Measurements from ENCODE around the gene ANXA4. TPM values are rescaled to one million over a fixed set of nuclear protein-coding genes. Genes with fewer than 3 reads are reported as not detected.
A peak's percentile ranks its signal among the peaks of the same experiment; 100 is the strongest.
"Not testable (repeated sequence)": the region's sequence is repeated elsewhere in the genome, so short reads cannot be mapped to it uniquely, and the experiment has no call there.

Gene ANXA4
- total RNA-seq, 1 donor from 2014 or later = 52.9 TPM

- peaks cover 40% of the 10 kb centered on the region for H3K36me3 Mint-ChIP-seq (ENCODE audit: low read depth)
- no peak overlapping the region for H3K4me3 Mint-ChIP-seq (ENCODE audit: low read depth)
- H3K27me3 Mint-ChIP-seq (ENCODE audit: low read depth) = no peaks in the 10 kb centered on the region
- H3K27ac Mint-ChIP-seq = peak overlapping the region; percentile 85
- H3K4me1 Mint-ChIP-seq (ENCODE audit: low read depth) = peaks cover 67% of the 10 kb centered on the region
- intact Hi-C loops (cut with micrococcal nuclease) = no loop called here
- no peak for DNase-seq (ENCODE audit: low spot score)
- no peaks in the 10 kb centered on the region for H3K9me3 Mint-ChIP-seq
These were observed 24.1 kb downstream of the ANXA4 start for GRCh38 chr2:69766014-69766413.

- peaks cover 77% of the 10 kb centered on the region for H3K4me1 Mint-ChIP-seq (ENCODE audit: low read depth)
- peaks cover 44% of the 10 kb centered on the region for H3K36me3 Mint-ChIP-seq (ENCODE audit: low read depth)
- no peaks in the 10 kb centered on the region for H3K9me3 Mint-ChIP-seq
- H3K4me3 Mint-ChIP-seq (ENCODE audit: low read depth) = no peak overlapping the region
- no peak overlapping the region for H3K27ac Mint-ChIP-seq
- no peak for DNase-seq (ENCODE audit: low spot score)
- intact Hi-C loops (cut with micrococcal nuclease) = no loop called here
- no peaks in the 10 kb centered on the region for H3K27me3 Mint-ChIP-seq (ENCODE audit: low read depth)
These were observed 25.1 kb downstream of the ANXA4 start for GRCh38 chr2:69767034-69767433.

GRCh38 chr2:69768235-69768634 is 26.3 kb downstream of the ANXA4 start:
- no peaks in the 10 kb centered on the region for H3K9me3 Mint-ChIP-seq
- H3K4me1 Mint-ChIP-seq (ENCODE audit: low read depth) = peaks cover 79% of the 10 kb centered on the region
- intact Hi-C loops (cut with micrococcal nuclease) = no loop called here

GRCh38 chr2:69768789-69769188 is 26.9 kb downstream of the ANXA4 start:
- Mint-ChIP-seq H3K9me3 (no peaks in the 10 kb centered on the region), H3K27ac (no peak overlapping the region), H3K4me3 (ENCODE audit: low read depth) (no peak overlapping the region), H3K36me3 (ENCODE audit: low read depth) (peaks cover 35% of the 10 kb centered on the region), H3K4me1 (ENCODE audit: low read depth) (peaks cover 82% of the 10 kb centered on the region), H3K27me3 (ENCODE audit: low read depth) (no peaks in the 10 kb centered on the region)
- no peak for DNase-seq (ENCODE audit: low spot score)
- intact Hi-C loops (cut with micrococcal nuclease) = no loop called here

More at GRCh38 chr2:69768235-69768634, 26.3 kb downstream of the ANXA4 start:
- Mint-ChIP-seq H3K4me3 (ENCODE audit: low read depth) (no peak overlapping the region), H3K36me3 (ENCODE audit: low read depth) (peaks cover 36% of the 10 kb centered on the region), H3K27ac (peak overlapping the region; percentile 34), H3K27me3 (ENCODE audit: low read depth) (no peaks in the 10 kb centered on the region)
- DNase-seq (ENCODE audit: low spot score) = no peak

- H3K36me3 Mint-ChIP-seq (ENCODE audit: low read depth) = peaks cover 31% of the 10 kb centered on the region
- peak overlapping the region; percentile 83 for H3K27ac Mint-ChIP-seq
- H3K27me3 Mint-ChIP-seq (ENCODE audit: low read depth) = no peaks in the 10 kb centered on the region
- peaks cover 80% of the 10 kb centered on the region for H3K4me1 Mint-ChIP-seq (ENCODE audit: low read depth)
- no peaks in the 10 kb centered on the region for H3K9me3 Mint-ChIP-seq
- no peak for DNase-seq (ENCODE audit: low spot score)
- H3K4me3 Mint-ChIP-seq (ENCODE audit: low read depth) = no peak overlapping the region
- intact Hi-C loops (cut with micrococcal nuclease) = no loop called here
These were observed 27.3 kb downstream of the ANXA4 start for GRCh38 chr2:69769272-69769671.

GRCh38 chr2:69770193-69770702 is 28.3 kb downstream of the ANXA4 start:
- peak overlapping the region; percentile 69 for H3K27ac Mint-ChIP-seq
- H3K4me3 Mint-ChIP-seq (ENCODE audit: low read depth) = peak overlapping the region; percentile 6
- DNase-seq (ENCODE audit: low spot score) = peak; percentile 33
- no peaks in the 10 kb centered on the region for H3K9me3 Mint-ChIP-seq
- H3K36me3 Mint-ChIP-seq (ENCODE audit: low read depth) = peaks cover 30% of the 10 kb centered on the region
- intact Hi-C loops (cut with micrococcal nuclease) = loop anchor here (5.0 to 10.0 kb wide), 3 partner anchors 263 to 715 kb away; no protein-coding TSS in a partner anchor
- peaks cover 80% of the 10 kb centered on the region for H3K4me1 Mint-ChIP-seq (ENCODE audit: low read depth)
- H3K27me3 Mint-ChIP-seq (ENCODE audit: low read depth) = no peaks in the 10 kb centered on the region

GRCh38 chr2:69770747-69771146 is 28.8 kb downstream of the ANXA4 start:
- Mint-ChIP-seq H3K4me3 (ENCODE audit: low read depth) (no peak overlapping the region), H3K4me1 (ENCODE audit: low read depth) (peaks cover 79% of the 10 kb centered on the region), H3K9me3 (no peaks in the 10 kb centered on the region), H3K36me3 (ENCODE audit: low read depth) (peaks cover 30% of the 10 kb centered on the region), H3K27me3 (ENCODE audit: low read depth) (no peaks in the 10 kb centered on the region), H3K27ac (no peak overlapping the region)
- no peak for DNase-seq (ENCODE audit: low spot score)
- intact Hi-C loops (cut with micrococcal nuclease) = loop anchor here (5.0 to 10.0 kb wide), 3 partner anchors 263 to 716 kb away; no protein-coding TSS in a partner anchor

GRCh38 chr2:69771461-69771860 is 29.5 kb downstream of the ANXA4 start:
- H3K9me3 Mint-ChIP-seq = peaks cover 4% of the 10 kb centered on the region
- peaks cover 73% of the 10 kb centered on the region for H3K4me1 Mint-ChIP-seq (ENCODE audit: low read depth)
- intact Hi-C loops (cut with micrococcal nuclease) = loop anchor here (5.0 to 10.0 kb wide), 3 partner anchors 264 to 717 kb away; no protein-coding TSS in a partner anchor
- no peaks in the 10 kb centered on the region for H3K27me3 Mint-ChIP-seq (ENCODE audit: low read depth)
- no peak overlapping the region for H3K4me3 Mint-ChIP-seq (ENCODE audit: low read depth)
- peaks cover 32% of the 10 kb centered on the region for H3K36me3 Mint-ChIP-seq (ENCODE audit: low read depth)
- H3K27ac Mint-ChIP-seq = no peak overlapping the region
- DNase-seq (ENCODE audit: low spot score) = no peak

GRCh38 chr2:69773206-69773605 is 31.3 kb downstream of the ANXA4 start:
- H3K4me3 Mint-ChIP-seq (ENCODE audit: low read depth) = no peak overlapping the region
- intact Hi-C loops (cut with micrococcal nuclease) = loop anchor here (5.0 to 10.0 kb wide), 3 partner anchors 266 to 718 kb away; no protein-coding TSS in a partner anchor
- peak overlapping the region; percentile 71 for H3K27ac Mint-ChIP-seq

GRCh38 chr2:69774258-69774983 is 32.5 kb downstream of the ANXA4 start:
- Mint-ChIP-seq H3K4me3 (ENCODE audit: low read depth) (peak overlapping the region; percentile 26), H3K36me3 (ENCODE audit: low read depth) (peaks cover 35% of the 10 kb centered on the region), H3K4me1 (ENCODE audit: low read depth) (peaks cover 51% of the 10 kb centered on the region), H3K27ac (peak overlapping the region; percentile 72)
- peak; percentile 20 for DNase-seq (ENCODE audit: low spot score)
- not testable (repeated sequence) for H3K9me3 Mint-ChIP-seq; H3K27me3 Mint-ChIP-seq (ENCODE audit: low read depth)
- intact Hi-C loops (cut with micrococcal nuclease) = loop anchor here (2.0 to 10.0 kb wide), 7 partner anchors 32 to 720 kb away; partner anchors contain the start of genes ANXA4 and GMCL1

More at GRCh38 chr2:69773206-69773605, 31.3 kb downstream of the ANXA4 start:
- peaks cover 9% of the 10 kb centered on the region for H3K9me3 Mint-ChIP-seq
- H3K4me1 Mint-ChIP-seq (ENCODE audit: low read depth) = peaks cover 59% of the 10 kb centered on the region
- DNase-seq (ENCODE audit: low spot score) = no peak
- no peaks in the 10 kb centered on the region for H3K27me3 Mint-ChIP-seq (ENCODE audit: low read depth)
- peaks cover 40% of the 10 kb centered on the region for H3K36me3 Mint-ChIP-seq (ENCODE audit: low read depth)

GRCh38 chr2:69774984-69775982 is 33.3 kb downstream of the ANXA4 start:
- H3K27ac Mint-ChIP-seq = peak overlapping the region; percentile 72
- peak overlapping the region; percentile 47 for H3K4me3 Mint-ChIP-seq (ENCODE audit: low read depth)
- peaks cover 36% of the 10 kb centered on the region for H3K36me3 Mint-ChIP-seq (ENCODE audit: low read depth)
- H3K9me3 Mint-ChIP-seq = peaks cover 9% of the 10 kb centered on the region
- H3K4me1 Mint-ChIP-seq (ENCODE audit: low read depth) = peaks cover 51% of the 10 kb centered on the region
- peak; percentile 62 for DNase-seq (ENCODE audit: low spot score)
- intact Hi-C loops (cut with micrococcal nuclease) = loop anchor here (1.0 to 10.0 kb wide), 8 partner anchors 11 to 720 kb away; partner anchors contain the start of genes ANXA4 and GMCL1
- no peaks in the 10 kb centered on the region for H3K27me3 Mint-ChIP-seq (ENCODE audit: low read depth)

Measured in activated T-helper 2 cell treated with anti-CD3 and anti-CD28 coated beads, Interferon-gamma antibody, Interleukin-2, Interleukin-4, amounts not matched to agents 10 μg/mL and 5 μg/mL and 100 μg/mL, durations not matched to agents 14 hours and 24 hours and 36 hours (primary cell).